ENCODE results near the gene KNSTRN. TPM values are rescaled to one million over a fixed set of nuclear protein-coding genes. Genes with fewer than 3 reads are reported as not detected.

The KNSTRN gene
- polyA plus RNA-seq, 1 donor (not counting 4 experiments of a cell fraction or from before 2014, with no cell fraction given): 42.4 TPM

- dilution Hi-C loops (cut with MboI; ENCODE audit: extremely low pct_ligation_motif_present, low sequenced_read_pairs): no loop called here
- Histone ChIP-seq H3K4me2 (ENCODE audit: control insufficient read depth, extremely low read depth, insufficient read depth, low read depth, low read length) (peak overlapping the region; percentile 91), H3K4me1 (ENCODE audit: control insufficient read depth, extremely low read depth, insufficient read depth, low read length) (peaks cover 31% of the 10 kb centered on the region), H3K9me1 (ENCODE audit: control insufficient read depth, extremely low read depth, insufficient read depth, low read length) (no peaks in the 10 kb centered on the region), H3K36me3 (ENCODE audit: control insufficient read depth in 2 of 2, extremely low read depth in 1 of 2, insufficient read depth in 2 of 2, low read length in 2 of 2) (no peaks in the 10 kb centered on the region), H3K27me3 (ENCODE audit: control insufficient read depth, extremely low read depth, insufficient read depth, low read length) (no peaks in the 10 kb centered on the region), H3K9me3 (ENCODE audit: control insufficient read depth, low read depth, low read length) (no peaks in the 10 kb centered on the region), H3K79me2 (ENCODE audit: control insufficient read depth, insufficient read depth, low read length) (no peaks in the 10 kb centered on the region), H3K9ac (ENCODE audit: control insufficient read depth, extremely low read depth, insufficient read depth, low read length) (no peak overlapping the region), H3K27ac (ENCODE audit: control insufficient read depth, insufficient read depth, low read length) (no peak overlapping the region), H4K20me1 (ENCODE audit: control insufficient read depth, extremely low read depth, insufficient read depth, low read length) (no peaks in the 10 kb centered on the region), H2AFZ (ENCODE audit: control insufficient read depth, low read length) (no peak overlapping the region), H3K4me3 (ENCODE audit: control insufficient read depth in 2 of 3, extremely low read depth in 1 of 3, insufficient read depth in 2 of 3, low read depth in 1 of 3, low read length in 3 of 3) (no peak overlapping the region)
- TF ChIP-seq, protein P1, sequence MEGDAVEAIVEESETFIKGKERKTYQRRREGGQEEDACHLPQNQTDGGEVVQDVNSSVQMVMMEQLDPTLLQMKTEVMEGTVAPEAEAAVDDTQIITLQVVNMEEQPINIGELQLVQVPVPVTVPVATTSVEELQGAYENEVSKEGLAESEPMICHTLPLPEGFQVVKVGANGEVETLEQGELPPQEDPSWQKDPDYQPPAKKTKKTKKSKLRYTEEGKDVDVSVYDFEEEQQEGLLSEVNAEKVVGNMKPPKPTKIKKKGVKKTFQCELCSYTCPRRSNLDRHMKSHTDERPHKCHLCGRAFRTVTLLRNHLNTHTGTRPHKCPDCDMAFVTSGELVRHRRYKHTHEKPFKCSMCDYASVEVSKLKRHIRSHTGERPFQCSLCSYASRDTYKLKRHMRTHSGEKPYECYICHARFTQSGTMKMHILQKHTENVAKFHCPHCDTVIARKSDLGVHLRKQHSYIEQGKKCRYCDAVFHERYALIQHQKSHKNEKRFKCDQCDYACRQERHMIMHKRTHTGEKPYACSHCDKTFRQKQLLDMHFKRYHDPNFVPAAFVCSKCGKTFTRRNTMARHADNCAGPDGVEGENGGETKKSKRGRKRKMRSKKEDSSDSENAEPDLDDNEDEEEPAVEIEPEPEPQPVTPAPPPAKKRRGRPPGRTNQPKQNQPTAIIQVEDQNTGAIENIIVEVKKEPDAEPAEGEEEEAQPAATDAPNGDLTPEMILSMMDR (optimal IDR thresholded peaks at IDR 0.05 in 1 of 3, IDR thresholded peaks at IDR 0.05 in 1 of 3, conservative IDR thresholded peaks at IDR 0.05 in 1 of 3; ENCODE audit: extremely low read depth in 1 of 3, insufficient read depth in 2 of 3, low read length in 3 of 3): no peak
- no peak for TF ChIP-seq EZH2 (IDR thresholded peaks at IDR 0.05; ENCODE audit: low read length)
- FAIRE-seq: no peak
- no peak for DNase-seq (ENCODE audit: low read depth, low spot score)
Measured at GRCh38 chr15:40357246-40357645, 25.3 kb upstream of the KNSTRN start.

DNA sequence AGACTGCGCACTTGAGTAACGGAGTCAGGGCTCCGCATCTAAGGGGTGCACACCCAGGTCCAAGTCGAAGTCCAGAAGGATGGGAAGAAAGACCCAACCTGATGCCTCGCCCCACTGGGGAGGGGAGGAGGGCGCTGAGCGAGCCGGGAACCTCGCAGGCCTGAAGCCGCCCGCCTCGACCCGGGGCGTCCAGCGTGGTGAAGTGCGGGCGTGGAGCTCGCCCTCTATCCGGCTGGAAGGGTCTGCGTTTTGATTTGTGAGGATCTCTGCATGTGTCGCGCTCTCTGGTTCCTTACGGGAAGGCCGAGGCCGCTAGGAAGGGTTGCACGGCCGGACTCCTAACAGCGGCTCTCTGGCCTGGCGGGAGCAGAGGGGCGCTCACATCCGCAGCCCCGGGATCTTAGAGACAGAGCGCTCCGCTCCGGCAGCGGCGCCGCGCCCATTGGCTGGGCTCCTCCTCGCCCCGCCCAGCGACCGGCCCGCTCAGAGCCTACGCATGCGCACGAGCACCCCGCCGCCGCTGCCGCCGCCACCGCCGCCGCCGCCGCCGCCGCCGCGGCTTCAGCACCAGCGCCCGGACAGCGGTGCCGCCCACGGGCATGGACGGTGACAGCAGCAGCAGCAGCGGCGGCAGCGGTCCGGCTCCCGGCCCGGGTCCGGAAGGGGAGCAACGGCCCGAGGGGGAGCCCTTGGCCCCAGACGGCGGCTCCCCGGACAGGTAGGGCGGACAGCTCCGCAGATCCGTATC, 24.6 kb upstream of the KNSTRN start, which contains the start of gene DISP2:
Gene DISP2, plus strand, starts transcription at position 497 of the 748 bp plus-strand sequence. Its CDS starts 103 bp downstream, at position 600.
- no peaks in the 10 kb centered on the region for H3K27me3 ChIP-seq (ENCODE audit: control insufficient read depth, extremely low read depth, insufficient read depth, low read length)
- DNase-seq (ENCODE audit: low read depth, low spot score) (no peak), FAIRE-seq (no peak)
- H3K4me1 ChIP-seq (ENCODE audit: control insufficient read depth, extremely low read depth, insufficient read depth, low read length): peaks cover 31% of the 10 kb centered on the region
- TF ChIP-seq EZH2 (IDR thresholded peaks at IDR 0.05; ENCODE audit: low read length): no peak
- TF ChIP-seq, protein P1 (optimal IDR thresholded peaks at IDR 0.05 in 1 of 3, IDR thresholded peaks at IDR 0.05 in 1 of 3, conservative IDR thresholded peaks at IDR 0.05 in 1 of 3; ENCODE audit: extremely low read depth in 1 of 3, insufficient read depth in 2 of 3, low read length in 3 of 3): no peak
- no peaks in the 10 kb centered on the region for H3K9me3 ChIP-seq (ENCODE audit: control insufficient read depth, low read depth, low read length)
- peak within 1 kb of the TSS; percentile 91 for H3K4me2 ChIP-seq (ENCODE audit: control insufficient read depth, extremely low read depth, insufficient read depth, low read depth, low read length)
- no peak within 1 kb of the TSS for H3K27ac ChIP-seq (ENCODE audit: control insufficient read depth, insufficient read depth, low read length)
- H3K79me2 ChIP-seq (ENCODE audit: control insufficient read depth, insufficient read depth, low read length): no peaks in the 10 kb centered on the region
- no peaks in the 10 kb centered on the region for H3K9me1 ChIP-seq (ENCODE audit: control insufficient read depth, extremely low read depth, insufficient read depth, low read length)
- H4K20me1 ChIP-seq (ENCODE audit: control insufficient read depth, extremely low read depth, insufficient read depth, low read length): no peaks in the 10 kb centered on the region
- no peaks in the 10 kb centered on the region for H3K36me3 ChIP-seq (ENCODE audit: control insufficient read depth in 2 of 2, extremely low read depth in 1 of 2, insufficient read depth in 2 of 2, low read length in 2 of 2)
- no peak within 1 kb of the TSS for H3K9ac ChIP-seq (ENCODE audit: control insufficient read depth, extremely low read depth, insufficient read depth, low read length)
- peak within 1 kb of the TSS; percentile 44 to 64 (median 62) for H3K4me3 ChIP-seq (ENCODE audit: control insufficient read depth in 2 of 3, extremely low read depth in 1 of 3, insufficient read depth in 2 of 3, low read depth in 1 of 3, low read length in 3 of 3)
- peak within 1 kb of the TSS; percentile 77 for H2AFZ ChIP-seq (ENCODE audit: control insufficient read depth, low read length)
- dilution Hi-C loops (cut with MboI; ENCODE audit: extremely low pct_ligation_motif_present, low sequenced_read_pairs): no loop called here

All from keratinocyte (primary cell).